Activated CD8-positive, alpha-beta memory T cell treated with anti-CD3 and anti-CD28 coated beads, Interleukin-2, amount 10 ng/mL, durations not matched to agents 7 days and 5 days (primary cell): ENCODE results near the gene CA5A. TPM values are rescaled to one million over a fixed set of nuclear protein-coding genes. Genes with fewer than 3 reads are reported as not detected.
"Not testable (repeated sequence)": the region's sequence is repeated elsewhere in the genome, so short reads cannot be mapped to it uniquely, and the experiment has no call there.

Experiments used
- ATAC-seq: fragments of 150-1000 bp; cut with Tn5 transposase; one replicate; pipeline ENCODE4 v1.10.0; 2021; ENCODE audit warnings: moderate library complexity
- CTCF ChIA-PET: fragments of 350-600 bp; sonication (Branson Sonifier 250); formaldehyde crosslinking; loops from one replicate; lab custom pipeline; 2021; ENCODE audit warnings: antibody characterized with exemption; lab: Charles Lee
- DNase-seq: peaks from one replicate; pipeline ENCODE4 v3.0.0-alpha.2; 2020
- H3K27ac Mint-ChIP-seq: one replicate; pipeline ENCODE4 v1.8.0; 2021; ENCODE audit warnings: mild to moderate bottlenecking, mixed read lengths
- H3K27me3 Mint-ChIP-seq: one replicate; pipeline ENCODE4 v1.8.0; 2021; ENCODE audit warnings: mixed read lengths
- H3K36me3 Mint-ChIP-seq: one replicate; pipeline ENCODE4 v1.8.0; 2021; ENCODE audit warnings: mild to moderate bottlenecking, mixed read lengths
- H3K4me1 Mint-ChIP-seq: one replicate; pipeline ENCODE4 v1.8.0; 2021; ENCODE audit warnings: mixed read lengths
- H3K4me3 Mint-ChIP-seq: one replicate; pipeline ENCODE4 v1.8.0; 2021; ENCODE audit warnings: mild to moderate bottlenecking, moderate library complexity, mixed read lengths
- H3K9me3 Mint-ChIP-seq: one replicate; pipeline ENCODE4 v1.8.0; 2022; ENCODE audit warnings: low read depth, mixed read lengths
- total RNA-seq, 2 experiments: library from RNA; stranded (reverse); gene quantifications; one replicate each; pipeline ENCODE4 v1.2.3, GENCODE V29; 2021

The CA5A gene
- total RNA-seq, 2 experiments from 2014 or later = not detected

DNA sequence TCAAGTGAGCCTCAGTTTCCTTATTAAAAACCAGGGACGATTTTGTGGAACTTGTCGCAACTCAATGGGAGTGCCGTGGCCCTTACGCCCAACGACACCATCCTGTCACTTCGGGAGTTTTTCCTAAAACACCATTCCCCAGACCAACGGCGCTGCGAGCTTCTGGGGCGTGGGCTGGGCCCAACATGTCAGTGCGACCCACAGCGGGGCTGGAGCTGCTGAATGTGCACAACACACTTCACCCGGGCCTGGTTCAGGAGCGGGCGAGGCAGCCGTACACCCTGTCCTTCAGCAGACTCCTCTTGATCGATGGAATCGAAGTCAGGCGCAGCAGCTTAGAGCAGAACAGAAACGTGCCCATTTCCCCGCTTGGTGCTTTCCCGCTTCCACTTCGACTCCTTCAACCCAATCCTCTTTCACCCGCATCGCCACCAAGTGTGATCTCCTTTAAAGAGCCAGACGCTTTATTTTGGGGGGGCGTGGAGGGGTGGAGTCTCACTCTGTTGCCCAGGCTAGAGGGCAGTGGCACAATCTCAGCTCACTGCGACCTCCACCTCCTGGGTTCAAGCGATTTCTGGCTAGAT, 53.8 kb downstream of the CA5A start:
- no peak overlapping the region for H3K27ac Mint-ChIP-seq
- H3K36me3 Mint-ChIP-seq = peaks cover 2% of the 10 kb centered on the region
- H3K9me3 Mint-ChIP-seq = peaks cover 6% of the 10 kb centered on the region
- no peak for ATAC-seq
- H3K4me3 Mint-ChIP-seq = no peak overlapping the region
- peaks cover 11% of the 10 kb centered on the region for H3K27me3 Mint-ChIP-seq
- peaks cover 7% of the 10 kb centered on the region for H3K4me1 Mint-ChIP-seq
- CTCF ChIA-PET = interaction anchor here (0.6 kb wide), 1 partner anchor 59 kb away, joined by 4 read pairs; no protein-coding TSS in a partner anchor
- no peak for DNase-seq

DNA sequence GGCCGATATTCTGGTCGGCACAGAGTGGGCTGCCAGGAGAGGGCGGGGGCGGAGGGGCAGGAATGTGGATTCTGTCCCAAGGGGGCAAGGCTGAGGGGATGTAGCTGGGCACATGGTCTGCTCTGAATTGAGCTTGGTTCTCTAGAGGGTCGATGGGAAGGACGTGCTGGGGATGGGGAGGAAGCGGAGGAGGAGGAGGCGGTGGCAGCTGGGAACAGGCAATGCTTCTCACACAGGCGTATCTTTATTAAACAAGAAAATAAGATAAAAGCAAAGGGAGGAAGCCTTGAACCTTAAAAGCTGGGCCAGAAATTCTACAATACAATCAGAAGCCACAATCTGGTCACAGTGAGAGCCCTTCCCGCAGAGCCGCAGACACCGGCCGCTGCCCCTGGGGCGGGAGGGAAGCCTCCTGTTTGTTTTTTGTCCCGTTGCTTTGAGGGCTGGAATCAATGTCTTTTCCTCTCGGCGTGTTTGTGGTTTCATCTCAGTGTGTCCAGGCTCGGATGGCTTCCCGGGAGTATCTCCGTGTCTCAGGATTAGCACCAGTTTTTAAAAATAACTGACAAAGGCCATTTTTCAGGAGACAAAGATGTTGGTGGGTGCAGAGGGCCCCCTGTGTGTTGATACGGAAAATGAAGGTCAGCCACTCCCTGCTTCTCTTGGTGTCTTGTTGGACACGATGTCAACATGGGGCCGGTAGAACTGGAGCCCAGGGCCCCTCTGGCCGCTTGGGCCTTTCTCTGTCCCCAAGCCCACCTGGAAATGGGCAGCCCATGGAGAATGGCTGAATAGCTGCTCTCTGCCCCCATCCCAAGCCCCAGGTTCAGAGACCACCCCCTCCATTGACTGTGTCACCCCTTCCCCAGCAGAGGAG, 54.8 kb downstream of the CA5A start:
- Mint-ChIP-seq H3K27ac (no peak overlapping the region), H3K9me3 (peaks cover 6% of the 10 kb centered on the region), H3K4me1 (peaks cover 8% of the 10 kb centered on the region), H3K27me3 (peaks cover 11% of the 10 kb centered on the region), H3K4me3 (no peak overlapping the region), H3K36me3 (peaks cover 2% of the 10 kb centered on the region)
- DNase-seq (no peak), ATAC-seq (no peak)
- CTCF ChIA-PET = interaction anchor here (1.8 to 2.0 kb wide), 2 partner anchors 10 to 102 kb away, joined by 5 to 9 read pairs; no protein-coding TSS in a partner anchor

DNA sequence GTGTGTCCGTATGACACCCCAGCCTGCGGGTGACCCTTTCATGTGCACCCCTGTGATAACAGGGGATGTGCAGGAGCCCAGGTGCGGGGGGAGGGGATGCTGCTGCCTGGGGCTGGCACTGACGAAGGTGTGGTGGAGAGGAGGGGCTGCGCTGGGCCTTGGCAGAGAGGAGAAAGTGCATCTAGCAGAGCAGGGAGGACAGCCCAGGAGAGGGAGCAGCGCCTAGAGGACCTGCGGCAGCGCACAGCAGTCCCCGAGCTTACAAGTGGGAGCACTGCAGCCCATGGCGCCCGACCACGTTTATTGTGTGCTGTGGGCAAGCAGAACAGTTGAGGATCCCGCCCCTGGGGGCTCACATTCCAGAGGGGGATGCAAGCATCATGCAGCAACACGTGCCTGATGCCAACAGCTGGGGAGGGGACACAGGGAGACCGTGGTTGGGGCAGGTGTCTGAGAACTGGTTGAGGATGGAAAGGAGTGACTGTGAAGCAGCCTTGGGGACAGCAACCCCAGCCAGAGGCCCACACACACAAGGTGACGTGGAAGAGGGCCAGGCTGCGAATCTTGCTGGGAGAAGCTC, 56.1 kb downstream of the CA5A start:
- CTCF ChIA-PET = interaction anchor here (1.3 to 2.0 kb wide), 3 partner anchors 9 to 100 kb away, joined by 3 to 9 read pairs (median 5); no protein-coding TSS in a partner anchor
- ATAC-seq (no peak), DNase-seq (no peak)
- peaks cover 8% of the 10 kb centered on the region for H3K27me3 Mint-ChIP-seq
- H3K4me1 Mint-ChIP-seq = peaks cover 19% of the 10 kb centered on the region
- H3K36me3 Mint-ChIP-seq = peaks cover 2% of the 10 kb centered on the region
- peaks cover 6% of the 10 kb centered on the region for H3K9me3 Mint-ChIP-seq
- H3K4me3 Mint-ChIP-seq = no peak overlapping the region
- H3K27ac Mint-ChIP-seq = no peak overlapping the region

DNA sequence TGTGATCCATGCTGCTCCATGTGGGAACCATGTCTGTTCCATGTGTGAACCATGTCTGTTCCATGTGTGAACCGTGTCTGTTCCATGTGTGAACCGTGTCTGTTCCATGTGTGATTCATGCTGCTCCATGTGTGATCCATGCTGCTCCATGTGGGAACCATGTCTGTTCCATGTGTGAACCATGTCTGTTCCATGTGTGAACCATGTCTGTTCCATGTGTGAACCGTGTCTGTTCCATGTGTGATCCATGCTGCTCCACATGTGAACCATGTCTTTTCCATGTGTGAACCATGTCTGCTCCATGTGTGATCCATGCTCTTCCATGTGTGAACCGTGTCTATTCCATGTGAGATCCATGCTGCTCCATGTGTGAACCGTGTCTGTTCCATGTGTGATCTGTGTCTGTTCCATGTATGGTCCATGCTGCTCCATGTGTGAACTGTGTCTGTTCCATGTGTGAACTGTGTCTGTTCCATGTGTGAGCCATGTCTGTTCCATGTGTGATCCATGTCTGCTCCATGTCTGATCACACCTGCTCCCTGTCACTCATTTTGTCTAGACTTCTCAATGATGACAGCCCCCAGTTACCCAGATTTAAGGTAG, 56.8 kb downstream of the CA5A start:
- H3K27me3 Mint-ChIP-seq, H3K9me3 Mint-ChIP-seq, H3K27ac Mint-ChIP-seq, DNase-seq, H3K36me3 Mint-ChIP-seq, H3K4me3 Mint-ChIP-seq, ATAC-seq: not testable (repeated sequence)
- CTCF ChIA-PET = interaction anchor here (1.3 to 2.0 kb wide), 3 partner anchors 16 to 100 kb away, joined by 3 to 9 read pairs (median 7); no protein-coding TSS in a partner anchor
- H3K4me1 Mint-ChIP-seq = peaks cover 26% of the 10 kb centered on the region

DNA sequence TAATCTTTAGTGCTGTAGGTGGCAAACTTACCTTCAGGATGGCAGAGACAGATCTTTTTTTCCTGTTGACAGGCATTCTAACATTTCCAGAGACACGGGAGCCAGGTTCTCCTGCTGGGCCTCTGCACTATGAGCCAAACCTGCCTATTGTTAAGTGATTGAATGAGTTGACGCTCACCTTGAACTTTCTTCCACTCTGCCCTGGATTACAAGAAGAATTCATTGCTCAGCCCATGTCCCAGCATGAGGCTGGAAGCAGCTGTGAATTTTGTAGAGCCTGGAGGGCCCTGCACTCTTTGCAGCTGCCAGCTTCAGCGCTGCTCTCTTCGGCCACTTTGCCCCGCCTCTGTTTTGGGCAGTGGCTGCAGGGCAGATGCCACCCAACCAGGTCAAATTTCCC, 57.6 kb downstream of the CA5A start:
- Mint-ChIP-seq H3K27me3 (peaks cover 8% of the 10 kb centered on the region), H3K4me3 (no peak overlapping the region), H3K4me1 (peaks cover 28% of the 10 kb centered on the region), H3K27ac (no peak overlapping the region), H3K36me3 (peaks cover 2% of the 10 kb centered on the region), H3K9me3 (peaks cover 6% of the 10 kb centered on the region)
- no peak for DNase-seq
- no peak for ATAC-seq
- CTCF ChIA-PET = interaction anchor here (0.9 to 5.5 kb wide), 6 partner anchors 10 to 31 kb away, joined by 3 to 44 read pairs (median 4); no protein-coding TSS in a partner anchor

DNA sequence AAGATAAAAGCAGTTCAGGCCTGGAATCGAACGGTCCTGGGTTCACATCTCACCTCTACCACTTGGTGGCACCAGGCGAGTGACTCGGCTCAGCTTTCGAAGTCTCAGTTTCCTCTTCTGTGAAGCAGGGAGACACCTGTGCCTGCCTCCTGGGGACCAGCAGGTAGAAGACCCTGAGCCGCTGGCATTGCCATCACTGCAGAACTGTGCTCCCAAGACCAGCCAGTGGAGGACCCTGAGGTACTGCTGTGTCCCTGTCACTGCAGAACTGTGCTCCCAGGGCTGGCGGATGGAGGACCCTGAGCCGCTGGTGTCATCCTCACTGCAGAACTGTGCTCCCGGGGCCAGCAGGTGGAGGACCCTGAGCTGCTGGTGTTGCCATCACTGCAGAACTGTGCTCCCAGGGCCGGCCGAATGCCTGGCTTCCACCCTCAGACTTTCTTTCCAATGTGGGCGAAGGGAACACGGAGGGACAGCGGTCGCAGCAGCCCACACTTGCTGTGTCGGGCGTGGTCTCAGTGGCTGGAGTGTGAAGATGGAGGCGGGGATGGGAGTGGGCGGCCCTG, 58.3 kb downstream of the CA5A start:
- Mint-ChIP-seq H3K9me3 (peaks cover 6% of the 10 kb centered on the region), H3K36me3 (peaks cover 2% of the 10 kb centered on the region), H3K27me3 (peaks cover 8% of the 10 kb centered on the region), H3K4me1 (peaks cover 28% of the 10 kb centered on the region), H3K4me3 (no peak overlapping the region), H3K27ac (no peak overlapping the region)
- no peak for ATAC-seq
- peak; percentile 68 for DNase-seq
- CTCF ChIA-PET = interaction anchor here (0.9 to 5.5 kb wide), 7 partner anchors 11 to 99 kb away, joined by 3 to 44 read pairs (median 3); no protein-coding TSS in a partner anchor

DNA sequence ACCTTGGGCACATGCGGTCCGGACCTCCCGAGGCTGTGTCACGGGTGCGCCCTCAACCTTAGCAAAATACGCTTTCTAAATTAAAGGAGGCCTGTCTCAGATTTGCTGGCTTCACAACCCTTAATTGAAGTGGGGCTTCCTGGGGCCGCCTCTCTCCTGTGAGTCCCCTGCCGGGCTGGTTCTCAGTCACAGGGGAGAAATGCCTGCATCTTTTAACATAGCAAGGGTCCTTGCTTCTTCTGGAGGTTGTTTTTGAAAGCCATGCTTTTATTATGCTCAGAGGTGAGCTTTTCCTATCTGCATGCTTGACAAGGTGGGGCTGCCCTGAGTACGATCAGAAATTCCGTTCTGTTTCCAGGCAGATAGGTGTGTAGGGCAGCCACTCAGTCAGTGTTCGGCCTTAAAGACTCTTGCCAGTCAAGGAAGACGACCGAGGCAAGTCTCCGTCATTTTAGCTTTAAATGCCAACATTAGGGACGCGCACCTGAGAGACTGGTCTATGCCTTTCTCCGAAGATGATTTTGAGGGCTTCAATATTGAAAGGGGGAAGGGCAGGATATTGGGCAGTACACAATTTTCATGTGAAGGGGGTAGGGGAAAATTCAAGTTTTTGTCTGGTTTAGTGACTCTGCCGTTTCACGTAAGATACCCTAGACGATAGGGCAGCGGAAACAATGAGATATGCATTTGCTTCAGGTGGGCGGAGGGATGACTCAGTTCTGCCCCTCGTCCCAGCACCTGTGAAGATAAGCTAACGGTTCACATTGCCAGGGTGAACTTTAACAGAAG, 61.5 kb downstream of the CA5A start:
- Mint-ChIP-seq H3K9me3 (peaks cover 6% of the 10 kb centered on the region), H3K27me3 (no peaks in the 10 kb centered on the region), H3K27ac (peak overlapping the region; percentile 82), H3K4me3 (peak overlapping the region; percentile 37), H3K36me3 (peaks cover 2% of the 10 kb centered on the region), H3K4me1 (peaks cover 54% of the 10 kb centered on the region)
- CTCF ChIA-PET = interaction anchor here (0.7 to 13.2 kb wide), 16 partner anchors 9 to 110 kb away, joined by 3 to 451 read pairs (median 8); partner anchors contain the start of gene KLHDC4
- DNase-seq (peak; percentile 84), ATAC-seq (peak; percentile 78)

DNA sequence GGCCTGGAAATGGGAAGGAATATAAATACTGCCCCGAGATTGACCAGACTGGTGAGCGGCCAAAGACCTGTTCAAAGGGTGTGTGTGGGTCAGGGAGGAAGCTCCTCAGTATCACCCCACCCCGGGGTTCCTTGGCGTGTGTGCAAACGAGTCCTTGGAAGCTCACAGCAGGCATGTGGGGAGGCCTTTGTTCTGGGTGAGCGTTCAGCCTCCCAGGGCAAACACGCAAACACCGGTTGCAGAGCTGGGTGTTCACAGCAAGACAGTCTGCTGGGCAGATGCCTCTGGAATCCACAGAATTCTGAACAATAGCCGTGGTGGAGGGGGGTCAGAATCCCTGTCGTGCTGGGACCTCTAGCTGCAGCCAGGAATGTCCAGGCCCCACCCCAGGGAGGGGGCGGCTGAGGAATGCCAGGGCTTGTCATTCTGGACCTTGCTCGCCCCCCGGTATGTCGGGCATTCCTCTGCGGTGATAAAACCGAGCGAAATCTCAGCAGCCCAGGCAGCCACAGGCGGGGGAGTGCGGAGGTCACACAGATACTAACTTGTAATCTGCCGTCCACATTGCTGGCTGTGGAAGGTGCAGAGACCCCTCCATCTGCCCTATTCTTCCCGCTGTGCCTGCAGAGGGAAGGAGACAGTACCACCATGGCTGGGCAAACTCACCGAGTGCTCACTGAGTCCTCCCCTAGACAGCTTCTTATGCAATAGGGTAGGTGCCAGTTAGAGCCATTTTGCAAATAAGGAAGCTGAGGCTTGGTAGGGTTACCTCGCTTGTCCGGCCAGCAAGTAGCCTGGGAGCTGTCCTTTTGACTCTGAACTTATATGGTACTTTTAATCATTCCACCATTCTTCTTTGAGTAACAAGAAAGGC, 65.7 kb downstream of the CA5A start:
- CTCF ChIA-PET = interaction anchor here (0.6 to 13.2 kb wide), 28 partner anchors 8 to 234 kb away, joined by 3 to 451 read pairs (median 5); partner anchors contain the start of genes BANP and KLHDC4
- Mint-ChIP-seq H3K4me3 (peak overlapping the region; percentile 27), H3K27ac (peak overlapping the region; percentile 91), H3K4me1 (peaks cover 64% of the 10 kb centered on the region), H3K36me3 (peaks cover 25% of the 10 kb centered on the region)
- DNase-seq, H3K27me3 Mint-ChIP-seq, H3K9me3 Mint-ChIP-seq, ATAC-seq: not testable (repeated sequence)

DNA sequence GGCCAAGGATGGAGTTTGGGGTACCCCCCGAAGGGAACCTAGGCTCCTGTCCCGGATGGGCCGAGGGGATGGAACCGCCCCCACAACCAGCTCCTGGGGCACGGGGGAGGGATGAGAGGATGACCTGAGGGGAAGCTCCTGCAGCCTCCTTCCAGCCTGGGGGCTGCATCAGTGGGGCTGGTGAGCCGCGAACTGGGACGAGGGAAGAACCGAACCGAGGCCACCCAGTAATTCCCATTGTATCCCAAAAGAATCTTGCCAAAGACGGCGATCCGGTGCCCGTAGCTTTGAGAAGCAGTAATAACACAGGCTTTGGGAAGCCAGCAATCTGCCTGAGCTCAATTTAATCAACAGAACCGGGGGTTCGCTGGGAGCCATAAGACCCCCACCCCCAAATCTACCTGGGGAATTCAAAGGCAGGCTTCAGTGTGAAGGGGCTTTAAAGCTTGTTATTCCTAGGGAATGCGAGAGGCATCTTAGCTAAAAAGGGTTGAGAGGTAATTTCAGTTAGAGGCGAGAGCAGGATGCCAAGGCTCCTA, 66.4 kb downstream of the CA5A start:
- ATAC-seq, H3K27me3 Mint-ChIP-seq, DNase-seq, H3K9me3 Mint-ChIP-seq: not testable (repeated sequence)
- peak overlapping the region; percentile 27 for H3K4me3 Mint-ChIP-seq
- peaks cover 60% of the 10 kb centered on the region for H3K4me1 Mint-ChIP-seq
- peak overlapping the region; percentile 64 for H3K27ac Mint-ChIP-seq
- peaks cover 29% of the 10 kb centered on the region for H3K36me3 Mint-ChIP-seq
- CTCF ChIA-PET = interaction anchor here (1.1 to 13.2 kb wide), 7 partner anchors 14 to 104 kb away, joined by 3 to 451 read pairs (median 11); partner anchors contain the start of gene KLHDC4

DNA sequence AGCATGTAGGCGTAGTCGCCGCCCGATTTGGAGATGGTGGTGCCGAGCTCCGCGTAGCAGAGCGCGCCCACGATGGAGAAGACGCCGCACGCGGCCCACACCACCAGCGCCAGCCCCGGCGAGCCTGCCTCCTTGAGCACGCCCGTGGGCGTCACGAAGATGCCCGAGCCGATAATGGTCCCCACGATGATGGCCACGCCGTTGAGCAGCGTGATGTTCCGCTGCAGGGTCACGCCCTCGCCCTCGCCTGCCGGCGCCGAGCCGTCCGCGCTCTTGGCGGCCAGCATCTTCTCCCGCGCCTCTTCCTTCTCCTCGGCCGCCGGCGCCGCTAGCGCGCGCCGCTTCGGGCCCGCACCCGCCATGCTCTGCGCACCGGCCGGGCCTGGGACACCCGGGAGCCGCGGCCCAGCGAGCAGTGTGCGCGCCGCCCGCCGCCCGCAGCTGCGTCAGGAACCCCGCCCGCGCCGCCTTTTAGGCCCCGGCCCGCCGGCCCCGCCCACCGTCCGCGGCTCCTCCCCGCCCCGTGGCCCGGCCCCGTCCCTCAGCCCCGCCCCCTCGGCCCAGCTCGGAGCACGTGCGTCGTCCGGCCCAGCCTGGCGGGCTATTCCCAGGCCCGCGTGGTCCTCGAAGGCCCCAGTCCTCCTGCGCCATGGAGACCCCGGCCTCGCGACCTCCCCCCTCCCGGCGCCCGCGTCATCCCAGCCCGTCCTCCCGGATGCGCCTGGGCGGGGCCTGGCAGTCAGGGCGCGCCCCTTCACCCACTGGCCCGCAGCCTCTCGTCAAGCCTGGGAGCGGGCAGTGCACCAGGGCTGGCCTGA, 67.1 kb downstream of the CA5A start, which contains the start of gene SLC7A5:
Gene SLC7A5, minus strand, starts transcription at position 447 of the 818 bp plus-strand sequence. Its CDS starts 85 bp downstream, at position 362.
- H3K9me3 Mint-ChIP-seq, H3K27me3 Mint-ChIP-seq: not testable (repeated sequence)
- Mint-ChIP-seq H3K27ac (peak within 1 kb of the TSS; percentile 95), H3K4me3 (peak within 1 kb of the TSS; percentile 92), H3K36me3 (peaks cover 34% of the 10 kb centered on the region), H3K4me1 (peaks cover 60% of the 10 kb centered on the region)
- ATAC-seq (peak; percentile 65), DNase-seq (peak; percentile 91)
- CTCF ChIA-PET = interaction anchor here (0.9 to 13.2 kb wide), 8 partner anchors 10 to 104 kb away, joined by 3 to 451 read pairs (median 6); partner anchors contain the start of gene KLHDC4
